Liver (tissue), 3 donors: ENCODE results near the gene NPIPA5.

ENCODE experiments used
- ATF3 ChIP-seq: IDR thresholded peaks from 2 replicates; pipeline ENCODE4 v1.6.1; 2016; ENCODE audit warnings: antibody characterized with exemption
- CTCF ChIP-seq: fragments of 150-350 bp; IDR thresholded peaks from 2 replicates; pipeline ENCODE4 v1.5.1; 2017; ENCODE audit warnings: improper control_type of control experiment, low read depth, low read length; ENCODE audit not compliant: missing input control
- EGR1 ChIP-seq, 2 donors: IDR thresholded peaks; 2 replicates each; pipeline ENCODE4 v1.6.1; 2016 to 2018; ENCODE audit warnings: antibody characterized with exemption in 2 of 2, low read depth in 2 of 2
- FOXA2 ChIP-seq: IDR thresholded peaks from 2 replicates; pipeline ENCODE4 v1.6.1; 2016; ENCODE audit warnings: antibody characterized with exemption
- GABPA ChIP-seq, 2 donors: IDR thresholded peaks in 1 of 2; conservative IDR thresholded peaks in 1 of 2; 2 replicates each; pipeline ENCODE4 v1.6.1; 2016; ENCODE audit warnings: antibody characterized with exemption in 2 of 2, mild to moderate bottlenecking in 1 of 2, moderate library complexity in 1 of 2
- HNF4A ChIP-seq, 2 donors: conservative IDR thresholded peaks; 2 replicates each; pipeline ENCODE4 v1.6.1; 2016; ENCODE audit warnings: antibody characterized with exemption in 2 of 2, mild to moderate bottlenecking in 2 of 2
- HNF4G ChIP-seq: IDR thresholded peaks from 2 replicates; pipeline ENCODE4 v1.6.1; 2016; ENCODE audit warnings: antibody characterized with exemption
- JUND ChIP-seq, 2 donors: IDR thresholded peaks; 2 replicates each; pipeline ENCODE4 v1.6.1; 2016; ENCODE audit warnings: antibody characterized with exemption in 2 of 2
- MAX ChIP-seq: IDR thresholded peaks from 2 replicates; pipeline ENCODE4 v1.6.1; 2016; ENCODE audit warnings: antibody characterized with exemption
- RAD21 ChIP-seq, 2 donors: IDR thresholded peaks; 2 replicates each; pipeline ENCODE4 v1.6.1; 2016; ENCODE audit warnings: antibody characterized with exemption in 2 of 2, mild to moderate bottlenecking in 2 of 2
- REST ChIP-seq: IDR thresholded peaks from 2 replicates; pipeline ENCODE4 v1.6.1; 2016; ENCODE audit warnings: antibody characterized with exemption, mild to moderate bottlenecking
- YY1 ChIP-seq: IDR thresholded peaks from 2 replicates; pipeline ENCODE4 v1.6.1; 2016; ENCODE audit warnings: antibody characterized with exemption, mild to moderate bottlenecking
- ZBTB33 ChIP-seq: IDR thresholded peaks from 2 replicates; pipeline ENCODE4 v1.6.1; 2016; ENCODE audit warnings: antibody characterized with exemption
- donor health status: healthy.
- donor health status: healthy.

- TF ChIP-seq GABPA (IDR thresholded peaks at IDR 0.05 in 1 of 2, conservative IDR thresholded peaks at IDR 0.05 in 1 of 2) (no peak), ATF3 (no peak), CTCF (no peak), RAD21 (IDR thresholded peaks at IDR 0.05) (no peak), EGR1 (IDR thresholded peaks at IDR 0.05; ENCODE audit: low read depth in 2 of 2) (no peak), YY1 (no peak), HNF4G (no peak), REST (no peak), MAX (no peak), ZBTB33 (no peak), FOXA2 (no peak), JUND (IDR thresholded peaks at IDR 0.05) (no peak), HNF4A (conservative IDR thresholded peaks at IDR 0.05) (no peak)
Measured at GRCh38 chr16:15415511-15415985, 37.5 kb upstream of the NPIPA5 start.
